NCI-H2196 (cell line): ENCODE measurements around the gene PHKB.
"Not testable (repeated sequence)": the region's sequence is repeated elsewhere in the genome, so short reads cannot be mapped to it uniquely, and the experiment has no call there.

ENCODE experiments used
- DNase-seq: peaks from one replicate; lab custom pipeline; 2025; ENCODE audit not compliant: unreplicated experiment; lab: John Stamatoyannopoulos, UW

Gene PHKB

DNA sequence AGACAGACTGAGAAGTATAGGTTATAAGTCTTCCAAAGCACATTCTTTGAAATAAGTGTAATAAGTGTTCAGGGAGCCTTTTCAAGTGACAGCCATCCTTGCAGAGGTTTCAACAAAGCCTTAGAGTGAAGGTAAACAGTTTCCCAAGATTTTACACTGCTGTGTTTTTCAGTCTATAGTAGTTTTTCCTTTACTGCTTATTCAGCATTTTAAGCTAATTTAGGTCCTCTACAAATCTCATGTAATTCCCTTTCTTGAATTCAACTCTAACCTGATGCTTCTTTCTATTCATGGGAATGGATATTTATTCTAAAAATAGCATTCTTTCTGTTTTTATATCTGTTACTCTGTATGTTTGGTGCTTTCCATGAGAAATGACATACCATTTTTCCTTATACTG lies 211.3 kb downstream of the PHKB start:
- no peak for DNase-seq

DNA sequence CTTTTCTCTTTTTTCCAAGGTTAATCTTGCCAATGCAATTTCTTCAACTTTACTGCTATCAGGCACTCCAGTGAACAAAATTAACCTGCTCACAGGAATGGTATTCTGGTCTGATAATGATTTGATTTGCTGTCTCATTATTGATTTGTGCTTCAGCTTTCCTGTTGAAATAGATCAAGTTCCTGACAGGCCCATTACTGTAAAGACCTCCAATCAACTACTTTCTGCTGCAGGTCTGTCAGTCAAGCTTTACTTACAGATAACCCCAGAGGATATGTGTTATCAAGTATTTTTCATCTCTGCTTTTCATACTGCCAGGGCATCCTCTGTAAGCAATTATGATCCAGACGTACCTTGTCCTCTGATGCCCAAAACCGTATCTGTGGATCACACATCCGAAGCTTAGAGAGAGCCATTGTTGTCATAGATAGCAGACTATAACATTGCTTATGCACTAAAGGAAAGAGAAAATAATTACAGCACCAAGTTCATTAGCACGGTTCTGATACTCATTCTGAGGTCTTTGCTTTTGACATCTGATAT lies 215.6 kb downstream of the PHKB start:
- no peak for DNase-seq

DNA sequence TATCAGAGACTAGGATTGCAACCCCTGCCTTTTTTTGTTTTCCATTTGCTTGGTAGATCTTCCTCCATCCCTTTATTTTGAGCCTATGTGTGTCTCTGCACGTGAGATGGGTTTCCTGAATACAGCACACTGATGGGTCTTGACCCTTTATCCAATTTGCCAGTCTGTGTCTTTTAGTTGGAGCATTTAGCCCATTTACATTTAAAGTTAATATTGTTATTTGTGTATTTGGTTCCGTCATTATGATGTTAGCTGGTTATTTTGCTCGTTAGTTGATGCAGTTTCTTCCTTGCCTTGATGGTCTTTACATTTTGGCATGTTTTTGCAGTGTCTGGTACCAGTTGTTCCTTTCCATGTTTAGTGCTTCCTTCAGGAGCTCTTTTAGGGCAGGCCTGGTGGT lies 220.4 kb downstream of the PHKB start:
- DNase-seq, result not testable (repeated sequence)

DNA sequence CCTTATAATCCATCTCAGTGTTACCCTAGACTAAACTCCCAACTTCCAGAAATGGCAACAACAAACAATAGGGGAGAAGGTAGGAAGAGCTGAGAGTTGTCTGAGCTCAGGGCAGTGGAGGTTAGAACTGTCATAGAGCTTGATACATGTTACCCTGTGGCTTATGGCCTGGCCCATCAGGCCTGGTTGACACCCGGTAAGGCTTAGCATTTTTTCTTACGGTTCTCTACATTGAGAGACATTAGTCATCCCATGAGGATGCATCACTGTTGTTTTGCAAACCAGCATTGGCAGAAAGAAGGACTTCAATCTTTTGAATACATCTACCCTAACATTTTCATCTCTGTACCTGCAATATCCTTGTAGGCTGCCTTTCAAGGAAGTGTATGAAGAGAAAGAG lies 226.6 kb downstream of the PHKB start:
- DNase-seq, result no peak

DNA sequence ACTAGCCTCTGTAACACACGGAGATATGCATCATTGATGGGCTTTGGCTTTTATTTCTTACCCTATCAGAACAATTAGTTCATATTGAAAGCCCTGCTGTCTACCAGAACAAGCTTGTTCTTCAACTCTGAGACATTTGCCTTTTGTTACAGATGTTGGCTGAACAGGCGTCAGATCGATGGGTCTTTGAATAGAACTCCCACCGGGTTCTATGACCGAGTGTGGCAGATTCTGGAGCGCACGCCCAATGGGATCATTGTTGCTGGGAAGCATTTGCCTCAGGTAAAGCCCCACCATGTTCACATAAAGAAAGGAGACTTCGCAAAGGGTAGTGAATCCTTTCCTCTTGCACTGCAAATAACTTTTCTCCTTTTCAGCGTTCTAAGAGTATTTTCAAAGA lies 232.1 kb downstream of the PHKB start:
- no peak for DNase-seq

DNA sequence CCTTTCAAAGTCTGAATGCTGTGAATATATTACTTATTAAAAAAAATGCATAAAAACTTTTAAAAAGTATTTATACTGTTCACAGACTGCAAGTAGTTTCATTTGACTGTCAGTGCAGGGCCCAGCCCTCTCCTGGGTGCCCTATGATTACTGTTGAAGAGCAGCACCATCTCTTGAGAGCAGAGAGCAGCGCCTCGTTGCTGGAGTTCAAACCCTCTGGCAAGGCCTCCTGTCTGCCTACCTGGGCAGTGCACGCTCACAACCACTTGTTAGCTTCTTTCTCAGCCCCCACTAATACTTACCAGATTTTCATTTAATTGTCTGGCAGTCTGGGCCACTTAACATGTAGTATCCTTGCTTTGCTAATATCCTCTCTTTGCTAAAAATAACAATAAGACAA lies 233.4 kb downstream of the PHKB start:
- no peak for DNase-seq

DNA sequence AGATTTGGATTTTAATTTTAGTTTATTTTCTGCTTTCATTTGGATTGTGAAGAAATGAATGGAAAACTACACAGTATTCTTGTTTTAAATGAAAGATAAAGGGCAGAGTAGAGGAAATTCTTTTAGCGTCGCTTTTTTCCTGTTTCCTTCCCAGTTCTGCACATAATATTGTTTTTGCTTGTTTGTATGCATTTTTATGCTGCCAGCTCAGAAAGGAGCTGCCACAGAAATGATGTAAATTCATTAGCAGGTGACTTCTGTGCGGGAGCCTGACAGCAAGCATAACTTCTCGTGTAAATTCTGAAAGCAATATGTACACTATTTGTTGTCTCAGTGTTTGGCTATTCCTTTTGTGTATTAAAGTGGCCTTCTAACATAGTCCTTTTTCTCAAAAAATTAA lies 234.6 kb downstream of the PHKB start:
- DNase-seq, result no peak

DNA sequence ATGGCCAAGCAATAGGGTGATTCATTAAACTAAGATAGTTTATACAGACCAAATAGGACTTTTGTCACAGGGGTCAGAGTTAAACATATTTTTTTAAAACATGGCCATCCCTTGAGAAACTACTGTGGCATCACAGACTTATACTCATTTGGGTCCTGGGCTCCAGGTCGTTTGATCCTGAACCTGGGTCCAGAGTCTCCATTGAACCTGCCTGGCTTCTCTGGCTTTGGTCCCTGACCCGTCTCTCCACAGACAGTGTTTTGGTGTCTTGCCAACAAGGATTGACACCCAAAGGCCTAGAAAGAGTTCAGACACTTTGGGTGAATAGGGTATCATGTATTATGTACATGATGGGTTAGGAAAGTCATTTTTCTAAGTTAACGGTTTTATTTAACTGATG lies 236.7 kb downstream of the PHKB start:
- no peak for DNase-seq

DNA sequence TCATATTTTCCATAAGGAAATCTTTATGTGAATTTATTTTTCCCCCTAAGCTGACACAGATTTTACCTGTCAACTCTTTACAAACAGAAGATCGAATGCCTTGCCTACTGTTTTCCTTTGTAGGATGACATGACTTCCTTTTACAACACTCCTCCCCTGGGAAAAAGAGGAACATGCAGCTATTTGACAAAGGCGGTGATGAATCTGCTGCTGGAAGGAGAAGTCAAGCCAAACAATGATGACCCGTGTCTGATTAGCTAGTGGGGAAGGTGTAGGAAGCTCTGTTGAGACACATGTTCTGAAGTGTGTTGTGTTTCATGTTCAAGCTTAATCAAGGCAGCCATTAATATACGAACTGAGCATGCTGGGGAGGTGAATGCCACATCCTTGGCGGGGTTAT lies 238.0 kb downstream of the PHKB start:
- no peak for DNase-seq

DNA sequence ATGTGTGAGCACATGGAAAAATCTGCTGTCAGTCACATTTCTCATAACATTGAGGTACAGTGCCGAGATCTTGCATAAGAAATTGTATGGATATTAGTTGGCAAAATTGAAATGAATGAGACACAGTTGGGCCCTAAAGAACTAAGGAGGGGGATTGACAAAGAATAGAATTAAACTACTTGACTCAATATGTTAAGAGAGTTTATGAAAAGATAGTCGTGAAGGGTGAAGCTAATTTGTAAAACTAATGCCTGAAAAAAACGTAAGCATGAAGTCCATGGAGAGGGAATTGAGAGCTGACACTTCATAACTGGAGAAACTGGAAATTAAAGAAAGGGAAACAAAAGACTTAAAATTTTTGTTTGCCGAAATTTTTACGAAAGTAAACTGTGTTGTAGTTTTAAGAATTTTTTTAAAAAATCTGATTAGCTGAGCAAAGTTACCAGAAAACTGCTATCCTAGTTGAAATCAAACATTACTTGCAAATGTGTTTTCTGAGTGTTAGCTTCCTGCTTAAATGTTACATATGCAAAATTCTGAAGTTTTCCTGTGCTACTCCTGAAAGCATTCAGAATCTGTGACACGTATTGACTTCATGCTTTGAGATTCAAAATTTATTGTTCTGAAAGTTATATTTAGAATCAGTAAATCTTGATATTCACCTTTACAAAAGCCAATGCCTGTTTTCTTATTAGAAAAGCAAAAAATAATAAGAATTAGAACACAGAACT lies 239.9 kb downstream of the PHKB start:
- no peak for DNase-seq

DNA sequence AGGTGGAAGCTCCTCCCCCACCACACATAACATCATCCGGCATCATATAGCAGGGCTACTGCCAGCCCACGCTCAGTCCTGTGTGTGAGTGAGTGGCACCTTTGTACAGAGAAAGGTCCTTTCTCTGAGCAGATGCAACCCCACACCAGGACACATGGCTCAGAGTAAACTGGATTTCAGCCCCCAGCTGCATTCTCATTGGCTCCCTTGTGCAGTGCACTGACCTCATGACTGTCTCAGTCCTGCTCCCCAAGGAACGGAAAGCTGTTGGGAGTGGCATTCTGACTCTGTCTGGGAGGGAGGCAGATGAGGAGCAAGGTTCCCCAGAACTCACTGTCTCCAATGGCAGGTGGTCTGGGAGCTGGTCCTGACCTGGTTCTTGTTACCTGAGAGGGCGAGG lies 244.1 kb downstream of the PHKB start:
- DNase-seq, result no peak

DNA sequence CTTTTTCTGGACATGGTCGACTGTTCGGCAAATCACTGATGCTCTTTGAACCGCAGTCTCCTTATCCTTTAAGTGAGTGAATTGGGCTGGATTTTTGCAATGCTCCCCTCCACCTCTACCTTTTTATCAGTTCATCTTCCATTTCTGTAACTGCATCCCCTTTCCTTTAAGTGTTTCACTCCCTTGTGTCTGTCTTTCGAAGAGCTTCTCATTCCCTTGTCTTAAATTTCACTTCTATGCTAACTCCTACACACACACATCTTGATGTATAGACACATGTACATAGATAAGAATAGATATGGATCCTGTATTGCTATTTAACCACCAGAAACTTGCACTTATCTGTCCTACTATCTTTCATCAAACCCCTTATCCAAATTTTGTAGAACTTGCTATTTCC lies 250.7 kb downstream of the PHKB start:
- DNase-seq, result no peak

DNA sequence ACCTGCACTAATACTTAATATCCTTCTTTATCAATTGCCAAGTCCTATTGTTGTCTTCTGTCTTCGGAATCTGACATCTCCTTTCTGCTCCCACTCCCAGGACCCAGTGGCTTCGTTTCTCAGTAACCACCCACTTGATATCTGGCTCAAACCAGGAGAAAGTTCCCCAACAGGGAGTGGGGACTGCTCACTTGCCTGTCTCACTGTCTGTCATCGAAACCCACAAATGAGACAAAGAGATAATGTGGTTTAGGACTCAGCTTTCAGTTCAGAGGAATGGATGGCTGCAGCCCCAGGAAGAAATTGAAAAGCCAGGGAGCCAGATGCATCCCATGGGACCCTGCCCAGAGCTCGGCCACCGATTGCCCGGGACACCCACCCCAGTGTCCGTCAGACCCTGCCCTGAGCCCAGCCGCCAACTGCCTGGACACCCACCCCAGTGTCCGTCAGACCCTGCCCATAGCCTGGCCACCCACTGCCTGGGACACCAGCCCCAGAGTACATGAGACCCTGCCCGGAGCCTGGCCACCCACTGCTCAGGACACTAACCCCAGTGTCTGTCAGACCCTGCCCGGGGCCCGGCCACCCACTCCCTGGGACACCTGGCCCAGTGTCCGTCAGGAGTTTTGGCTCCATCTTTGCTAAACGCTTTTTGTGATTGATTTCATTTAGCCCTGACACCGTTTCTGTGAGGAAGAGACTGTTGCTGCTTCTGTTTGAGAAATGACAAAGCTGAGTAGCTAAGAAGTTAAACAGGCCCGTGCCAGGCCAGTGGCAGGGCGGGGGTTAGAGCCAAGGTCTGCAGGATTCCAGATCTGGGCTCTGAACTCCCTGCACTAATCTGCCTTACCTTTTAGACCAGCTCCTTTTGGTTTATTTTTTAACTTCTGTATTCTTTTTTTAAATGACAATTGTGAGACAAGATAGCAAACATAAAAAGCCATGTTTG lies 251.4 kb downstream of the PHKB start:
- DNase-seq, result no peak

DNA sequence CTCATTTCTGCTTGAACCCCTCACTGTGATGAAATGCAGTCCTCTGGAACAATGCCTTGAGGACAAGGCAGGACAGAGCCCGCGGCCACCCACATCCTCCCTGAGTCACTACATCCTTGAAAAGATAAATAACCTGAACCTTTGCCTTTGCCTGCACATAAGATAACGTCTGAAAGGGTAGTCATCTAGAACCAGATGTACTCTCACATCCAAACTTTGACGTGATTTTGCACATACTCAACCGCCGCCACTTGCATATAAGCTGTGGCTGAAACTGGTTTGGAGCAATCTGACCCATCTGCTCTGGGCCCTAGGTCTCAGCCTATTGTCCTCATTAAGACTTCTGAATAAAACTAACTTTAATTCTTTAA lies 252.1 kb downstream of the PHKB start:
- DNase-seq, result no peak

DNA sequence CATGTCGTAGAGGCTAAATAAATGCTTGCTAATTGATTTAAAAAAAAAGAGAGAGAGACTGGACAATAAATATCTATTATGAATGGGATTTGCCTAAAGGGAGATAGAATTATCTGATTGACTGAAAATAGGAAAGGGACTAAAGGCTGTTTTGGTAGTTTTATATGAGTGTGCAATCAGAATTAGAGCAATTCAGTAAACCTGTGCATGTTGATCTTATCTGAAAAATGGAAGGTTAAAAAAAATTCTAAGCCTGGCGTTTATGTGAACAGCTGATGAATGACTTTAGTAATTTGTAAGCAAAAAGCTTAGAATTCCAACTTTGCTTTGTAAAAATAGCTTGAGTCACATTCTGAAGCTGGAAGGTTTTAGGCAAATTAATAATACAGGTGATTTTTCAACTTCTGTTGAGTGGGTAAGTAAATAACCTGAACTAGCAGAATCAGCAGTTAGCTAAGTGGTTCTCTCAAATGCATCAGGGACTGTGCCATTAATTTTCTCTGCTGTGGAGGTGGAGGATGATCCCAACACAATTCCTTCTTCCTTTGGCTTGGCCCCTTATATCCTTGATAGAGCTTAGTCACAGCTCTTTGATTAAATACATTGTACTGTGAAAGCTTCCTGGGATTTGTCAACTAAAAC lies 254.4 kb downstream of the PHKB start:
- DNase-seq, result no peak

DNA sequence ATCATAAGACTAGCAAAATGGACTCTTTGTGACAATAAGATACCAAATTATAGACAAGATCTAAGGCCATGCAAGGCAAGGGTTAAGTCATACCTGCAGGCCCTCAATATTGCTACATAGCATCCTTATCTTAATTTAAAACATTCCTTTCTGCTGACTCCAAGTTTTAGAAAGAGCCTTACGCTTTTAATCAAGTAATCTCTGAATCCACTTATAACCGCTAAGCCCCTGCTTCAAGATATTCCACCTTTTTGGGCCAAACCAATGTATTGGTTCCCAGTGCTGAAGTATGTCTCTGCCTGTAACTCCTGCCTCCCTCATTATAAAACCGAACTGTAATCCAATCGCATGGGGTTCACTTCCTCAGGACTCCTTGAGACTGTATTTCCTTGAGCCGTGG lies 255.4 kb downstream of the PHKB start:
- DNase-seq, result no peak

DNA sequence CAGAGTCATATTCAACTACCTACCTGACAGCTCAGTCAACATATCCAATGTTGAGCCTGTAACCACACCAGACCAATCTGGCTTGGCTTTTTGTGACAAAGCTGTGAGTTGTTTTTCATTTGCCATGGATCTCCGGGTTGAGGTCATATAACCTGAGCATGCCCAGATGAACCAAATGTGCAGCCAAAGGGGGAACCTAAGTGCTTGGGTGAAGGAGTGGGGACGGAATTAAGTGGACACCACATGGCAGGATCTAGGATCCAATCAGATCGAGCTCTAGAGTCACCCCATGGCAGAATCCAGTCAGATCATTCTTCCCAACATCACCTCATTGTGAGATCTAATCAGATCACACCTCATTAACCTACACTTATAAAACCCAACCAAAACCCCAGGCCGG lies 258.6 kb downstream of the PHKB start:
- DNase-seq, result no peak

DNA sequence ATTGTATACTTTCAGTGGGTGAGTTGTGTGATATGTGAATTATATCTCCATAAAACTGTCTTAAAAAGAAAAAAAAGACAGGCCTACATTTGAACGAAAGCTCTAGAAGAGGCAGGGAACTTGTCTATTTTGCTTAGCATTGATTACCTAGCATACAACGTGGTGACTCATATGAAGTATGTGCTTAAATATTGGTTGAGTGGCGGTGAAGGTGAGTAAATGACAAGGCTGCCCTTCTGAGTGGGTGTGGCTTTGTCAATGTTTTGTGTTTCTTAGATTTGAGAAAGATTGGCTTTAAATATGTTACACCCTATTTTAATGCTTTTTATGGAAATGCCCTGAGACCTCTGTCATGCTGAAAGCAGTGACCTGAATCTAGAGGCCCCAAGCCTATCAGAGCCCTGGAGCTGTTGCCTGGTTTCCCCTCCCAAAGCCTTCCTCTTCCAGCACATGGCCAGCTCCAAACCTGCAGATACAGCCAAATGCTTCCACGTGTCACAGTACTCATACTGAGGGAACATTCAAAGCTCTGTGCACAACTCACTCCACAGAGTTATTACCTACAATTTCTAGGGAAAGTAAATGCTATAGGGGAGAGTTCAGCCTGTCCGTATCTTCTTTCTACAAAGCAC lies 260.0 kb downstream of the PHKB start:
- DNase-seq, result no peak

DNA sequence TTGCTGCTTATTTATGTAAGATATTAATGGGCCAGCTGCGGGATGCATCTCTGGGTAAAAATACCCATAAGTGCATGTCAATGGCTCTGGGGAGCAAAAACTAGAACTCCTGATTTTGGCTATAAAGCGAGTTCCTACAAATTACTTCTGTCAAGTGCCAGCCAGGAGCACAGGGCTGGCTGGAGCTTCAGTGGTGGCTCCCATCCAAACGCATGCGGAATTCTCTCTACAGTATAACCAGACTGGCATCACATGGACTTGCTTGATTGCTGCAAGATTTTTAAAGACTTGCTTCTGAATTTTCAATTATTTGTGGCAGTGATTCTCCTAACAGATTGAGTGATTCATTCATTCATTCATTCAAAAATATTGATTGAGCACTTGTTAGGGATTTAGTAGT lies 260.9 kb downstream of the PHKB start:
- DNase-seq, result no peak

DNA sequence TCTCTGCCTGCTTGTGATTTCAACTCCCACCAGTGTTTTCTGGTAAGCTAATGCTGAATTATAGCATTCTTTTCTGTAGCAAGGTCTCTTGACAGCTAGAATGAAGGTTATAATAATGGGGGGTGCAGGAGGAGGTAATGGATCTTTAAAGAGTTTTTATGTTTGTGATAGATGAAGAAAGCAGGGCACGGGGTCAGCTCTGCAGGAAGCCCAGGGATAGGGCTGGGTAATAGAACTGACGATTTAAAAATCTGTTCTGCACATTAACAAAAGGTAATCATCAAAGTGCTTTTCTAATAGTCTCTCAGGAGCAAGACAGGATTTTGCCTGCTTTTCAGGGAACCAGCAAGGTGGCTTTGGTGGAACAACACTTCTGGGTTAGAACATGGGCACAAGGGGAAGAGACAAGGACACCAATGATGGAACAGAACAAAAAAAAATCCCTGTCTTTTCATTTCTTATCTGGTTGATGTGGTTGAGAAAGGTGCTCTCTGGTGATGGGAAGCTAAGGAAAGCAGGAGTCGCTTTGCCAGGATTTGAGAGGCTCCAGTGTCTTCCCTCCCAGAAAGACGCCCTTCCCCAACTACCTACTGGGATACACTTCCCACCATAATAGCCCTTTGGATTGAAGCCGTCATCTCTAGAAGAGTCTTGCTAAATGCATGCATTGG lies 263.1 kb downstream of the PHKB start:
- DNase-seq, result no peak
